ENCODE results near the gene UBAC2. TPM values are rescaled to one million over a fixed set of nuclear protein-coding genes. Genes with fewer than 3 reads are reported as not detected.

The UBAC2 gene
- total and polyA plus RNA-seq, 2 donors (not counting 1 experiment from before 2014, with no cell fraction given), result 32.4 to 87.4 TPM

DNA sequence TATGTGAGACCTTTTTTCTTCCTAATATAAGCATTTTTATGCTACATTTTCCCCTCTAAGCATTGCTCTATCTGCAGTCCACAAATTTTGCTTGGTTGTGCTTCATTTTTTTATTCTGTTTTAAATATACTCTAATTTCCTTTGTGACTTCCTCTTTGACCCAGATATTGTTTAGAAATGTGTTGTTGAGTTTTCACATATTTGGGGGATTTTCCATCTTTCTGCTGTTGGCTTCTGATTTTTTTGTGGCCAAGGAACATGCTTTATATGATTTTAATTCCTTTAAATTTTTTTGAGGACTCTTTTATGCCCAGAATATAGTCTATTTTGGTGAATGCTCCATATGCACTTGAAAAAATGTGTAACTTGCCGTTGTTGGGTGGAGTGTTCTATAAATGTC lies 22.9 kb downstream of the UBAC2 start:
- Histone ChIP-seq H3K9me3 (ENCODE audit: control insufficient read depth, insufficient read depth, low read depth, low read length) (no peaks in the 10 kb centered on the region), H3K27ac (ENCODE audit: insufficient read depth, low read length) (no peak overlapping the region), H3K4me1 (ENCODE audit: control insufficient read depth, extremely low read depth, insufficient read depth, low read length) (peaks cover under 1% of the 10 kb centered on the region), H4K20me1 (ENCODE audit: control insufficient read depth, extremely low read depth, insufficient read depth, low read length) (no peaks in the 10 kb centered on the region), H3K36me3 (ENCODE audit: control insufficient read depth, insufficient read depth, low read length) (no peaks in the 10 kb centered on the region), H3K9ac (ENCODE audit: insufficient read depth, low read length) (no peak overlapping the region), H3K4me2 (ENCODE audit: extremely low read depth, insufficient read depth, low read length) (no peak overlapping the region), H3K4me3 (replicated peaks in 1 of 4; ENCODE audit: control extremely low read depth in 1 of 4, insufficient read depth in 1 of 4, low read depth in 3 of 4, low read length in 4 of 4) (no peak overlapping the region), H3K27me3 (ENCODE audit: control insufficient read depth, insufficient read depth, low read length) (no peaks in the 10 kb centered on the region), H3K79me2 (ENCODE audit: control insufficient read depth, insufficient read depth, low read length) (peaks cover 16% of the 10 kb centered on the region), H2AFZ (ENCODE audit: low read length) (no peak overlapping the region)
- TF ChIP-seq, protein P1, sequence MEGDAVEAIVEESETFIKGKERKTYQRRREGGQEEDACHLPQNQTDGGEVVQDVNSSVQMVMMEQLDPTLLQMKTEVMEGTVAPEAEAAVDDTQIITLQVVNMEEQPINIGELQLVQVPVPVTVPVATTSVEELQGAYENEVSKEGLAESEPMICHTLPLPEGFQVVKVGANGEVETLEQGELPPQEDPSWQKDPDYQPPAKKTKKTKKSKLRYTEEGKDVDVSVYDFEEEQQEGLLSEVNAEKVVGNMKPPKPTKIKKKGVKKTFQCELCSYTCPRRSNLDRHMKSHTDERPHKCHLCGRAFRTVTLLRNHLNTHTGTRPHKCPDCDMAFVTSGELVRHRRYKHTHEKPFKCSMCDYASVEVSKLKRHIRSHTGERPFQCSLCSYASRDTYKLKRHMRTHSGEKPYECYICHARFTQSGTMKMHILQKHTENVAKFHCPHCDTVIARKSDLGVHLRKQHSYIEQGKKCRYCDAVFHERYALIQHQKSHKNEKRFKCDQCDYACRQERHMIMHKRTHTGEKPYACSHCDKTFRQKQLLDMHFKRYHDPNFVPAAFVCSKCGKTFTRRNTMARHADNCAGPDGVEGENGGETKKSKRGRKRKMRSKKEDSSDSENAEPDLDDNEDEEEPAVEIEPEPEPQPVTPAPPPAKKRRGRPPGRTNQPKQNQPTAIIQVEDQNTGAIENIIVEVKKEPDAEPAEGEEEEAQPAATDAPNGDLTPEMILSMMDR (conservative IDR thresholded peaks at IDR 0.05 in 1 of 2, IDR thresholded peaks at IDR 0.05 in 1 of 2; ENCODE audit: low read depth in 1 of 2, low read length in 2 of 2), result no peak
- TF ChIP-seq EZH2 (IDR thresholded peaks at IDR 0.05; ENCODE audit: low read length, missing control alignments), result no peak
- DNase-seq (ENCODE audit: low read depth in 2 of 2), result no peak

DNA sequence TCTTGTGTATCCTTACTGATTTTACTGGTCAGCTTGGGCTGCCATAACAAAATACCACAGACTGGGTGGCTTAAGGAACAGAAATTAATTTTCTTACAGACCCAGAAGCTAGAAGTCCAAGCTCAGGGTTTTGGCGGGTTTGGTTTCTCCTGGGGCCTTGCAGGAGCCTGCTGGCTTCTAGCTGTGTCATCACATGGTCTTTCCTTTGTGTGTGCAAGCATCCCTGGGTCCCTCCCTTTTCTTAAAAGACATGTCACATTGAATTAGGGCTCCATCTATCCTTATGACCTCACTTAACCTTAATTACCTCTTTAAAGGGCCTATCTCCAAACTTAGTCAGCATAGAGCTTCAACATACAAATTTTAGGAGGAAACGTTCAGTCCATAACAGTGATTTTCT lies 23.4 kb downstream of the UBAC2 start:
- Histone ChIP-seq H3K9me3 (ENCODE audit: control insufficient read depth, insufficient read depth, low read depth, low read length) (no peaks in the 10 kb centered on the region), H3K27me3 (ENCODE audit: control insufficient read depth, insufficient read depth, low read length) (no peaks in the 10 kb centered on the region), H3K36me3 (ENCODE audit: control insufficient read depth, insufficient read depth, low read length) (no peaks in the 10 kb centered on the region), H3K79me2 (ENCODE audit: control insufficient read depth, insufficient read depth, low read length) (peaks cover 16% of the 10 kb centered on the region), H3K4me2 (ENCODE audit: extremely low read depth, insufficient read depth, low read length) (no peak overlapping the region), H3K27ac (ENCODE audit: insufficient read depth, low read length) (no peak overlapping the region), H3K4me1 (ENCODE audit: control insufficient read depth, extremely low read depth, insufficient read depth, low read length) (peaks cover 4% of the 10 kb centered on the region), H2AFZ (ENCODE audit: low read length) (no peak overlapping the region), H4K20me1 (ENCODE audit: control insufficient read depth, extremely low read depth, insufficient read depth, low read length) (no peaks in the 10 kb centered on the region), H3K9ac (ENCODE audit: insufficient read depth, low read length) (no peak overlapping the region), H3K4me3 (replicated peaks in 1 of 4; ENCODE audit: control extremely low read depth in 1 of 4, insufficient read depth in 1 of 4, low read depth in 3 of 4, low read length in 4 of 4) (no peak overlapping the region)
- no peak for TF ChIP-seq EZH2 (IDR thresholded peaks at IDR 0.05; ENCODE audit: low read length, missing control alignments)
- TF ChIP-seq, protein P1 (conservative IDR thresholded peaks at IDR 0.05 in 1 of 2, IDR thresholded peaks at IDR 0.05 in 1 of 2; ENCODE audit: low read depth in 1 of 2, low read length in 2 of 2), result no peak
- DNase-seq (ENCODE audit: low read depth in 2 of 2), result no peak

DNA sequence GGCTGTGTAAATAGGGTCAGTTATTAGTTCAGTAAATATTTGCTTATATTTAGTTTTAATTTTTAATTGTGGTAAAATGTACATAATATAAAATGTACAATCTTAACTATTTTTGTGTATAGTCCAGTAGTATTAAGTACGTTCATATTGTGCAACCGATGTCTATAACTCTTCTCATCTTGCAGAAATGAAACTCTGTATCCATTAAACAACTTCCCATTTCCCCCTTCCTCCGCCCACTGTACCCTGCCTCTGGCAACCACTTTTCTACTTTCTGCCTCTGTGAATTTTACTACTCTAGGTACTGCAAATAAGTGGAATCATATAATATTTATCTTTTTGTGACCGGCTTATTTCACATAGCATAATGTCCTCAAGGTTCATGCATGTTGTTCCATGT lies 24.4 kb downstream of the UBAC2 start:
- no peaks in the 10 kb centered on the region for H3K36me3 ChIP-seq (ENCODE audit: control insufficient read depth, insufficient read depth, low read length)
- no peak overlapping the region for H3K27ac ChIP-seq (ENCODE audit: insufficient read depth, low read length)
- no peak overlapping the region for H3K4me3 ChIP-seq (replicated peaks in 1 of 4; ENCODE audit: control extremely low read depth in 1 of 4, insufficient read depth in 1 of 4, low read depth in 3 of 4, low read length in 4 of 4)
- no peak overlapping the region for H2AFZ ChIP-seq (ENCODE audit: low read length)
- no peak overlapping the region for H3K4me2 ChIP-seq (ENCODE audit: extremely low read depth, insufficient read depth, low read length)
- H4K20me1 ChIP-seq (ENCODE audit: control insufficient read depth, extremely low read depth, insufficient read depth, low read length), result no peaks in the 10 kb centered on the region
- no peak overlapping the region for H3K9ac ChIP-seq (ENCODE audit: insufficient read depth, low read length)
- TF ChIP-seq, protein P1 (conservative IDR thresholded peaks at IDR 0.05 in 1 of 2, IDR thresholded peaks at IDR 0.05 in 1 of 2; ENCODE audit: low read depth in 1 of 2, low read length in 2 of 2), result no peak
- no peak for TF ChIP-seq EZH2 (IDR thresholded peaks at IDR 0.05; ENCODE audit: low read length, missing control alignments)
- H3K27me3 ChIP-seq (ENCODE audit: control insufficient read depth, insufficient read depth, low read length), result no peaks in the 10 kb centered on the region
- peaks cover 5% of the 10 kb centered on the region for H3K4me1 ChIP-seq (ENCODE audit: control insufficient read depth, extremely low read depth, insufficient read depth, low read length)
- peaks cover 16% of the 10 kb centered on the region for H3K79me2 ChIP-seq (ENCODE audit: control insufficient read depth, insufficient read depth, low read length)
- H3K9me3 ChIP-seq (ENCODE audit: control insufficient read depth, insufficient read depth, low read depth, low read length), result no peaks in the 10 kb centered on the region
- no peak for DNase-seq (ENCODE audit: low read depth in 2 of 2)

All from fibroblast of lung (primary cell).